ENCODE data around the gene ACOT2.

- TF ChIP-seq EZH2 (IDR thresholded peaks at IDR 0.05; ENCODE audit: borderline replicate concordance, low read length) = no peak
- TF ChIP-seq, protein P1, sequence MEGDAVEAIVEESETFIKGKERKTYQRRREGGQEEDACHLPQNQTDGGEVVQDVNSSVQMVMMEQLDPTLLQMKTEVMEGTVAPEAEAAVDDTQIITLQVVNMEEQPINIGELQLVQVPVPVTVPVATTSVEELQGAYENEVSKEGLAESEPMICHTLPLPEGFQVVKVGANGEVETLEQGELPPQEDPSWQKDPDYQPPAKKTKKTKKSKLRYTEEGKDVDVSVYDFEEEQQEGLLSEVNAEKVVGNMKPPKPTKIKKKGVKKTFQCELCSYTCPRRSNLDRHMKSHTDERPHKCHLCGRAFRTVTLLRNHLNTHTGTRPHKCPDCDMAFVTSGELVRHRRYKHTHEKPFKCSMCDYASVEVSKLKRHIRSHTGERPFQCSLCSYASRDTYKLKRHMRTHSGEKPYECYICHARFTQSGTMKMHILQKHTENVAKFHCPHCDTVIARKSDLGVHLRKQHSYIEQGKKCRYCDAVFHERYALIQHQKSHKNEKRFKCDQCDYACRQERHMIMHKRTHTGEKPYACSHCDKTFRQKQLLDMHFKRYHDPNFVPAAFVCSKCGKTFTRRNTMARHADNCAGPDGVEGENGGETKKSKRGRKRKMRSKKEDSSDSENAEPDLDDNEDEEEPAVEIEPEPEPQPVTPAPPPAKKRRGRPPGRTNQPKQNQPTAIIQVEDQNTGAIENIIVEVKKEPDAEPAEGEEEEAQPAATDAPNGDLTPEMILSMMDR (IDR thresholded peaks at IDR 0.05; ENCODE audit: low read length) = no peak
Observed at GRCh38 chr14:73521229-73521628, 47.8 kb upstream of the ACOT2 start.
